Stimulated activated CD8-positive, alpha-beta memory T cell treated with anti-CD3 and anti-CD28 coated beads, Interleukin-2, amount 100 ng/mL, for 1 hour (primary cell): ENCODE data around the gene GYS1.
"Not testable (repeated sequence)": the region's sequence is repeated elsewhere in the genome, so short reads cannot be mapped to it uniquely, and the experiment has no call there.

ENCODE experiments used
- DNase-seq, 2 donors: peaks; one replicate each; pipeline ENCODE4 v3.0.0-alpha.2; 2020; ENCODE audit warnings: low read depth in 2 of 2

Gene GYS1

GRCh38 chr19:48993175-48994034 lies at the start of gene GYS1, which contains the start of gene RUVBL2:
TSS of gene GYS1 (minus strand) at chr19:48993309. CDS start at chr19:48993112, 197 bp downstream.
TSS of gene RUVBL2 (plus strand) at chr19:48993887. CDS start at chr19:48993912, 25 bp downstream.
- DNase-seq: peak; percentile 98

GRCh38 chr19:49042666-49043065 lies 49.6 kb upstream of the GYS1 start:
- not testable (repeated sequence) for DNase-seq

- DNase-seq: no peak
Observed at GRCh38 chr19:49042177-49042576, 49.1 kb upstream of the GYS1 start.

GRCh38 chr19:49039736-49040135 lies 46.6 kb upstream of the GYS1 start:
- DNase-seq: not testable (repeated sequence)

GRCh38 chr19:49038557-49039276 lies 45.6 kb upstream of the GYS1 start:
- not testable (repeated sequence) for DNase-seq

- not testable (repeated sequence) for DNase-seq
Observed at GRCh38 chr19:49038111-49038510, 45.0 kb upstream of the GYS1 start.

GRCh38 chr19:49036815-49037214 lies 43.7 kb upstream of the GYS1 start, which contains the start of gene CGB1:
TSS of gene CGB1 (minus strand) at chr19:49036895. CDS start at chr19:49036711, 184 bp downstream.
- not testable (repeated sequence) for DNase-seq

GRCh38 chr19:49031642-49032301 lies 38.7 kb upstream of the GYS1 start, which contains the start of gene CGB2:
TSS of gene CGB2 (plus strand) at chr19:49031890. CDS start at chr19:49032096, 206 bp downstream.
- DNase-seq: not testable (repeated sequence)

- not testable (repeated sequence) for DNase-seq
Observed at GRCh38 chr19:49030323-49030722, 37.2 kb upstream of the GYS1 start.

GRCh38 chr19:49029749-49030148 lies 36.6 kb upstream of the GYS1 start:
- DNase-seq: not testable (repeated sequence)

- DNase-seq: not testable (repeated sequence)
Observed at GRCh38 chr19:49028686-49029085, 35.6 kb upstream of the GYS1 start.

GRCh38 chr19:49025599-49025998 lies 32.5 kb upstream of the GYS1 start:
- not testable (repeated sequence) for DNase-seq

- not testable (repeated sequence) for DNase-seq
Observed at GRCh38 chr19:49025088-49025487, 32.0 kb upstream of the GYS1 start.

GRCh38 chr19:49024233-49024632 lies 31.1 kb upstream of the GYS1 start, which contains the start of gene CGB3:
TSS of gene CGB3 (minus strand) at chr19:49024333. CDS start at chr19:49023971, 362 bp downstream.
- DNase-seq: not testable (repeated sequence)

- no peak for DNase-seq
Observed at GRCh38 chr19:49022116-49022515, 29.0 kb upstream of the GYS1 start.

- no peak for DNase-seq
Observed at GRCh38 chr19:49020931-49021895, 28.1 kb upstream of the GYS1 start.

GRCh38 chr19:49020342-49020741 lies 27.2 kb upstream of the GYS1 start:
- no peak for DNase-seq

- peak; percentile 33 to 50 for DNase-seq
Observed at GRCh38 chr19:49019242-49019932, 26.3 kb upstream of the GYS1 start.

- DNase-seq: not testable (repeated sequence)
Observed at GRCh38 chr19:49018388-49019241, 25.5 kb upstream of the GYS1 start.
